ENCODE measurements around the gene MED22. TPM values are rescaled to one million over a fixed set of nuclear protein-coding genes. Genes with fewer than 3 reads are reported as not detected.
"Not testable (repeated sequence)": the region's sequence is repeated elsewhere in the genome, so short reads cannot be mapped to it uniquely, and the experiment has no call there.

The MED22 gene
- total and polyA plus RNA-seq, 10 donors, result 13.3 to 33.7 (median 28.3) TPM

DNA sequence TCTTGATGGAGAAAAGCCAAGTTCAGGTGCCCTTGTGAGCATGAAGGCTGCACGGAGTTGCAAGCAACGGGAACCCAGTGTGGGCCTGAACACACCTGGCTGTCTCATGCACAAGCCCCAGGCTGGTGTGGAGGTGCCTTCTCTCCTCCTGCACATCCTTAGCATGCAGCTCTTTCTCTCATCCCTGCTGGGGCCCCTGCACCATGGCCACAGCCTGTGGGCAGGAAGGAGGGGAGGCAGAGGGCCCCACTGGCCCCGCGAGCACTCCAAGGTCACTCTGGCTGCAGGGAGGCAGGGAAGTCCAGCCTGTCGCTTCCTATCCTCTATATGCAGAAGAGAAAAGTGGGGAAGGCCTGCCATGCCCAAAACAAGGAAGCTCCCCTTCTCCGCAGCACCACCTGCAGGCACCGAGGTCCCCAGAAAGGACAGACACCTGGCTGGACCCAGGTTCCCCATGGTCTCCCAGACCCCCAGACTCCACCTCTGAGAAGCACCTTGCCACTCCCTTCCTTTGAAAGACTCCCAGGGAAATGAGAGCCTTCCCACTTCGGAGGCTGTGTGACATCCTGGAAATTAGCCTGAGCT is 46.8 kb upstream of the MED22 start:
- Histone ChIP-seq H3K9me3 (no peaks in the 10 kb centered on the region), H3K4me3 (no peak overlapping the region), H3K4me1 (peaks cover 0 to 15% (median 0%) of the 10 kb centered on the region in 6 donors), H3K27me3 (replicated peaks in 1 of 7) (peaks cover 0 to 38% (median 0%) of the 10 kb centered on the region in 7 donors), H3K27ac (no peak overlapping the region), H3K36me3 (no peaks in the 10 kb centered on the region)
- 25 to 37% (median 28%) methylated on average over 3 to 8 of the region's 8 CpGs for WGBS, 5 donors
- TF ChIP-seq, protein P1, sequence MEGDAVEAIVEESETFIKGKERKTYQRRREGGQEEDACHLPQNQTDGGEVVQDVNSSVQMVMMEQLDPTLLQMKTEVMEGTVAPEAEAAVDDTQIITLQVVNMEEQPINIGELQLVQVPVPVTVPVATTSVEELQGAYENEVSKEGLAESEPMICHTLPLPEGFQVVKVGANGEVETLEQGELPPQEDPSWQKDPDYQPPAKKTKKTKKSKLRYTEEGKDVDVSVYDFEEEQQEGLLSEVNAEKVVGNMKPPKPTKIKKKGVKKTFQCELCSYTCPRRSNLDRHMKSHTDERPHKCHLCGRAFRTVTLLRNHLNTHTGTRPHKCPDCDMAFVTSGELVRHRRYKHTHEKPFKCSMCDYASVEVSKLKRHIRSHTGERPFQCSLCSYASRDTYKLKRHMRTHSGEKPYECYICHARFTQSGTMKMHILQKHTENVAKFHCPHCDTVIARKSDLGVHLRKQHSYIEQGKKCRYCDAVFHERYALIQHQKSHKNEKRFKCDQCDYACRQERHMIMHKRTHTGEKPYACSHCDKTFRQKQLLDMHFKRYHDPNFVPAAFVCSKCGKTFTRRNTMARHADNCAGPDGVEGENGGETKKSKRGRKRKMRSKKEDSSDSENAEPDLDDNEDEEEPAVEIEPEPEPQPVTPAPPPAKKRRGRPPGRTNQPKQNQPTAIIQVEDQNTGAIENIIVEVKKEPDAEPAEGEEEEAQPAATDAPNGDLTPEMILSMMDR (IDR thresholded peaks at IDR 0.05 in 8 of 11, conservative IDR thresholded peaks at IDR 0.05 in 3 of 11), result no peak
- TF ChIP-seq POLR2A (IDR thresholded peaks at IDR 0.05), result no peak
- TF ChIP-seq POLR2AphosphoS5 (IDR thresholded peaks at IDR 0.05), result no peak
- no peak for DNase-seq
- intact Hi-C loops (cut with DNase I; ENCODE audit: low total_unique reads), result no loop called here

DNA sequence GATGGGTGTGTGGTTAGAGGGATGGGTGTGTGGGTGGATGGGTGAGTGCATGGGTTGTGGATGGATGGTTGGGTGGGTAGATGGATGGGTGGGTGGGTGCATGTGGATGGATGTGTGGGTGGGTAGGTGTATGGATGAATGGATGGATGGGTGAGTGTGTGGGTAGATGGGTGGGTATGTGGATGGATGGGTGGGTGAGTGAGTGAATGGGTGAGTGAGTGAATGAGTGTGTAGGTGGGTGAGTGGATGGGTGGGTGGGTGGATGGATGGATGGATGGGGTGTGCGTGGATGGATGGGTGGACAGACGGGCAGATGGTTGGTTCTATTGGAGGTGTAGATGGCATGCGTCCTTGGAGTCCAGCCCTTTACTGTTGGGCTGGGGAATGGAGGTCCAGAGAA is 45.5 kb upstream of the MED22 start:
- intact Hi-C loops (cut with DNase I; ENCODE audit: low total_unique reads), result no loop called here
- no peak overlapping the region for H3K27ac ChIP-seq
- DNase-seq, result no peak
- peaks cover 0 to 41% (median 0%) of the 10 kb centered on the region in 7 donors for H3K27me3 ChIP-seq (replicated peaks in 1 of 7)
- TF ChIP-seq POLR2AphosphoS5 (IDR thresholded peaks at IDR 0.05) (no peak), POLR2A (IDR thresholded peaks at IDR 0.05) (no peak)
- TF ChIP-seq, protein P1 (IDR thresholded peaks at IDR 0.05 in 8 of 11, conservative IDR thresholded peaks at IDR 0.05 in 3 of 11), result no peak
- H3K36me3 ChIP-seq, result no peaks in the 10 kb centered on the region
- 89 to 95% (median 94%) methylated on average over 3 of the region's 3 CpGs for WGBS, 5 donors
- peaks cover 0 to 15% (median 0%) of the 10 kb centered on the region in 6 donors for H3K4me1 ChIP-seq
- H3K9me3 ChIP-seq, result no peaks in the 10 kb centered on the region
- no peak overlapping the region for H3K4me3 ChIP-seq

DNA sequence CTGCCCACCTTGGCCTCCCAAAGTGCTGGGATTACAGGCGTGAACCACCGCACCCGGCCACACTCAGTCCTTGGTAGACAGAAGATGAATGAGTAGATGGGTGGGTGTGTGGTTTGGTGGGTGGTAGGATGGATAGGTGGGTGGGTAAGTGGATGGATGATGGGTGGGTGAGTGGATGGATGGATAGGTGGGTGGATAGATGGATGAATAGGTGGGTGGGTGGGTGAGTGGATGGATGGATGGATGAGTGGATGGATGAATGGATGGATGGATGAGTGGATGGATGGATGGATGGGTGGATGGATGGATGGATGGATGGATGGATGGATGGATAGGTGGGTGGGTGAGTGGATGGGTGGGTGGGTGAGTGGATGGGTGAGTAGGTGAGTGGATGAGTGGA is 44.4 kb upstream of the MED22 start:
- peaks cover 0 to 41% (median 0%) of the 10 kb centered on the region in 7 donors for H3K27me3 ChIP-seq (replicated peaks in 1 of 7)
- H3K27ac ChIP-seq; H3K36me3 ChIP-seq; H3K4me3 ChIP-seq; DNase-seq; H3K9me3 ChIP-seq; intact Hi-C loops (cut with DNase I; ENCODE audit: low total_unique reads): not testable (repeated sequence)
- 95 to 100% (median 97%) methylated on average over 3 of the region's 3 CpGs for WGBS, 5 donors
- H3K4me1 ChIP-seq, result peaks cover 0 to 15% (median 0%) of the 10 kb centered on the region in 6 donors

DNA sequence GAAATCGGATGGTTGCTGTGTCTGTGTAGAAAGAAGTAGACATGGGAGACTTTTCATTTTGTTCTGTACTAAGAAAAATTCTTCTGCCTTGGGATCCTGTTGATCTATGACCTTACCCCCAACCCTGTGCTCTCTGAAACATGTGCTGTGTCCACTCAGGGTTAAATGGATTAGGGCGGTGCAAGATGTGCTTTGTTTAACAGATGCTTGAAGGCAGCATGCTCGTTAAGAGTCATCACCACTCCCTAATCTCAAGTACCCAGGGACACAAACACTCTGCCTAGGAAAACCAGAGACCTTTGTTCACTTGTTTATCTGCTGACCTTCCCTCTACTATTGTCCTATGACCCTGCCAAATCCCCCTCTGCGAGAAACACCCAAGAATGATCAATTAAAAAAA is 43.5 kb upstream of the MED22 start:
- DNase-seq; intact Hi-C loops (cut with DNase I; ENCODE audit: low total_unique reads); H3K4me3 ChIP-seq; H3K9me3 ChIP-seq; H3K36me3 ChIP-seq; H3K27ac ChIP-seq: not testable (repeated sequence)
- Histone ChIP-seq H3K4me1 (peaks cover 0 to 21% (median 0%) of the 10 kb centered on the region in 6 donors), H3K27me3 (replicated peaks in 1 of 7) (peaks cover 0 to 41% (median 0%) of the 10 kb centered on the region in 7 donors)
- 53 to 73% (median 64%) methylated on average over 2 to 3 of the region's 4 CpGs for WGBS, 5 donors

DNA sequence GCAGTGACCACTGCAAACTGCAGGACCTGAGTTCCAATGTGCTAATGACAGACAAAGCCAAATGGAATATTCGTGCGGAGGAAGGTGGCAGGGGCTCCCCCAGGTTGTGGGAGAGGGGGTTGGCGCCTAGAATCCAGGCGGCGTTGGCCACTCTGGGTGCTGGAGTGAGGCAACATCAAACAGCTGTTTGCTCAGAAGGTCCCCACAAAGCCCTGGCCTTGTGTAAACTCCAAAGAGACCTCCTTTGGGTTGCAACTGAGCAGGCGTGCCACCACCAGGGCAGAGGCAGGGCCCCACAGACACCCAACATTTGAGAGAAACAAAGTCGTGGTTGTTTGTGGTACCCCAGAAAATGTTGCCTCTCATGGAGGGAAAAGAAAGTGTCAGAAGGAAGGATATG is 42.8 kb upstream of the MED22 start:
- Histone ChIP-seq H3K9me3 (no peaks in the 10 kb centered on the region), H3K27ac (no peak overlapping the region), H3K27me3 (replicated peaks in 1 of 7) (peaks cover 0 to 41% (median 0%) of the 10 kb centered on the region in 7 donors), H3K4me1 (peaks cover 0 to 22% (median 0%) of the 10 kb centered on the region in 6 donors), H3K36me3 (no peaks in the 10 kb centered on the region), H3K4me3 (no peak overlapping the region)
- DNase-seq, result no peak
- WGBS, 5 donors, result 82 to 89% (median 83%) methylated on average over 7 of the region's 7 CpGs
- TF ChIP-seq POLR2A (IDR thresholded peaks at IDR 0.05) (no peak), POLR2AphosphoS5 (IDR thresholded peaks at IDR 0.05) (no peak)
- TF ChIP-seq, protein P1 (IDR thresholded peaks at IDR 0.05 in 8 of 11, conservative IDR thresholded peaks at IDR 0.05 in 3 of 11), result no peak
- intact Hi-C loops (cut with DNase I; ENCODE audit: low total_unique reads), result no loop called here

Measured in spleen (tissue), 11 donors.